Activated naive CD8-positive, alpha-beta T cell treated with anti-CD3 and anti-CD28 coated beads, Interleukin-2, amount 50 U/mL, for 24 hours (primary cell): ENCODE measurements around the gene ITPR2.
"Not testable (repeated sequence)": the region's sequence is repeated elsewhere in the genome, so short reads cannot be mapped to it uniquely, and the experiment has no call there.

ENCODE experiments used
- ATAC-seq: fragments of 150-1000 bp; cut with Tn5 transposase; one replicate; pipeline ENCODE4 v1.10.0; 2021
- DNase-seq: peaks from one replicate; pipeline ENCODE4 v3.0.0; 2021
- H3K27ac Mint-ChIP-seq: one replicate; pipeline ENCODE4 v1.8.0; 2021; ENCODE audit warnings: mild to moderate bottlenecking, mixed read lengths
- H3K27me3 Mint-ChIP-seq: one replicate; pipeline ENCODE4 v1.8.0; 2021; ENCODE audit warnings: mixed read lengths
- H3K36me3 Mint-ChIP-seq: one replicate; pipeline ENCODE4 v1.8.0; 2021; ENCODE audit warnings: low read depth, mixed read lengths
- H3K4me1 Mint-ChIP-seq: one replicate; pipeline ENCODE4 v1.8.0; 2021; ENCODE audit warnings: mixed read lengths
- H3K4me3 Mint-ChIP-seq: one replicate; pipeline ENCODE4 v1.8.0; 2021; ENCODE audit warnings: mild to moderate bottlenecking, moderate library complexity, mixed read lengths
- H3K9me3 Mint-ChIP-seq: one replicate; pipeline ENCODE4 v1.8.0; 2021; ENCODE audit warnings: mixed read lengths

Gene ITPR2

GRCh38 chr12:26460361-26460760 is 372.6 kb downstream of the ITPR2 start:
- ATAC-seq (no peak), DNase-seq (no peak)
- no peaks in the 10 kb centered on the region for H3K27me3 Mint-ChIP-seq
- H3K36me3 Mint-ChIP-seq: peaks cover 35% of the 10 kb centered on the region
- H3K4me3 Mint-ChIP-seq: no peak overlapping the region
- no peaks in the 10 kb centered on the region for H3K9me3 Mint-ChIP-seq
- no peak overlapping the region for H3K27ac Mint-ChIP-seq
- no peaks in the 10 kb centered on the region for H3K4me1 Mint-ChIP-seq

- peaks cover 37% of the 10 kb centered on the region for H3K36me3 Mint-ChIP-seq
- H3K27me3 Mint-ChIP-seq: no peaks in the 10 kb centered on the region
- no peak overlapping the region for H3K4me3 Mint-ChIP-seq
- ATAC-seq (no peak), DNase-seq (no peak)
- H3K27ac Mint-ChIP-seq: no peak overlapping the region
- H3K4me1 Mint-ChIP-seq: no peaks in the 10 kb centered on the region
- H3K9me3 Mint-ChIP-seq: no peaks in the 10 kb centered on the region
Observed at GRCh38 chr12:26455936-26456574, 376.9 kb downstream of the ITPR2 start.

DNA sequence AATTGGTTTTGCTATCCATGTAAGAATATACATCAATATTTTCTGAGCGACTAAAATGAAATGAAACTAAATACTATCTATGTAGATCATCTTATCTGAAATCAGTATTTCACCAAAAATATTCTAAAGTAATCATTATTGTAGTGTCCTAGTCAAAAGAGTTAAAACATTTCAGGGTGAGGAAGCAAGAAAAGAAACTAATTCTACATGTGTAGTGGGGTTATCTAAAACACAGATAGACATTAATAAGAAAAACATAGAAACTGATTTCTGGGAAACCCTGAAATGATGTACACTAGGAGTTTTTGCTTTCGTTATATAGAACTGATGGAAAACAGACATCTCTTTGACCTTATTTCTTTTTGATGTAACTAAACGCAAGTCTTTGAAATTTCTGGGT is 379.7 kb downstream of the ITPR2 start:
- Mint-ChIP-seq H3K27me3 (no peaks in the 10 kb centered on the region), H3K4me3 (no peak overlapping the region), H3K9me3 (no peaks in the 10 kb centered on the region), H3K36me3 (peaks cover 29% of the 10 kb centered on the region), H3K27ac (no peak overlapping the region), H3K4me1 (no peaks in the 10 kb centered on the region)
- no peak for ATAC-seq
- DNase-seq: no peak

- no peak overlapping the region for H3K4me3 Mint-ChIP-seq
- H3K36me3 Mint-ChIP-seq: peaks cover 22% of the 10 kb centered on the region
- DNase-seq: no peak
- no peak for ATAC-seq
- no peaks in the 10 kb centered on the region for H3K27me3 Mint-ChIP-seq
- no peaks in the 10 kb centered on the region for H3K4me1 Mint-ChIP-seq
- H3K27ac Mint-ChIP-seq: no peak overlapping the region
- H3K9me3 Mint-ChIP-seq: no peaks in the 10 kb centered on the region
Observed at GRCh38 chr12:26452511-26452910, 380.5 kb downstream of the ITPR2 start.

DNA sequence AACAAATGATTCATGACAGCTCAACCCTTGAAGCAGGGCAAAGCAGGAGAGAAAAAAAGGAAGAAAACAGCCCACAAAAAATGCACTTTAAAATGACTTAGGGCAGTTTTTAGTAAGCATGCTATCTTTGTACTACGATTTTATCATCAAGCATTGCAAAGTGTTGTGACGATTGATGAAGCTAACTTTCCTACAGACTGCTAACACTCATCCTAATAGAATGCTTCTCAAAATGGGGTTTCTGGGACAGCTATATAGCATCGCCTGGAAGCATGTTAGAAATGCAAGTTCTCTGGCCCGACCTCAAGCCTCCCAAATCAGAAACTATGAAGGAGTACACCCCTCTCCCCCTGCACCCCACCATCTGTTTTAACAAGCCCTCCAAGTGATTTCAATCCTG is 381.2 kb downstream of the ITPR2 start:
- H3K27ac Mint-ChIP-seq: no peak overlapping the region
- peaks cover 15% of the 10 kb centered on the region for H3K36me3 Mint-ChIP-seq
- DNase-seq (no peak), ATAC-seq (no peak)
- no peaks in the 10 kb centered on the region for H3K27me3 Mint-ChIP-seq
- no peak overlapping the region for H3K4me3 Mint-ChIP-seq
- no peaks in the 10 kb centered on the region for H3K4me1 Mint-ChIP-seq
- H3K9me3 Mint-ChIP-seq: no peaks in the 10 kb centered on the region

- H3K4me1 Mint-ChIP-seq: no peaks in the 10 kb centered on the region
- no peak overlapping the region for H3K4me3 Mint-ChIP-seq
- H3K9me3 Mint-ChIP-seq: no peaks in the 10 kb centered on the region
- no peak overlapping the region for H3K27ac Mint-ChIP-seq
- H3K36me3 Mint-ChIP-seq: peaks cover 12% of the 10 kb centered on the region
- H3K27me3 Mint-ChIP-seq: no peaks in the 10 kb centered on the region
- no peak for DNase-seq
- ATAC-seq: no peak
Observed at GRCh38 chr12:26445909-26446308, 387.1 kb downstream of the ITPR2 start.

GRCh38 chr12:26443309-26443708 is 389.7 kb downstream of the ITPR2 start:
- H3K9me3 Mint-ChIP-seq: no peaks in the 10 kb centered on the region
- no peak for ATAC-seq
- H3K4me1 Mint-ChIP-seq: no peaks in the 10 kb centered on the region
- no peak for DNase-seq
- peaks cover 18% of the 10 kb centered on the region for H3K36me3 Mint-ChIP-seq
- no peak overlapping the region for H3K4me3 Mint-ChIP-seq
- H3K27me3 Mint-ChIP-seq: no peaks in the 10 kb centered on the region
- no peak overlapping the region for H3K27ac Mint-ChIP-seq

GRCh38 chr12:26441434-26441833 is 391.6 kb downstream of the ITPR2 start:
- Mint-ChIP-seq H3K4me1 (no peaks in the 10 kb centered on the region), H3K9me3 (no peaks in the 10 kb centered on the region), H3K36me3 (peaks cover 18% of the 10 kb centered on the region), H3K4me3 (no peak overlapping the region), H3K27ac (no peak overlapping the region), H3K27me3 (no peaks in the 10 kb centered on the region)
- ATAC-seq (no peak), DNase-seq (no peak)

GRCh38 chr12:26435069-26435404 is 398.0 kb downstream of the ITPR2 start:
- ATAC-seq (no peak), DNase-seq (no peak)
- no peak overlapping the region for H3K27ac Mint-ChIP-seq
- H3K36me3 Mint-ChIP-seq: peaks cover 6% of the 10 kb centered on the region
- no peak overlapping the region for H3K4me3 Mint-ChIP-seq
- H3K9me3 Mint-ChIP-seq: no peaks in the 10 kb centered on the region
- H3K27me3 Mint-ChIP-seq: no peaks in the 10 kb centered on the region
- H3K4me1 Mint-ChIP-seq: no peaks in the 10 kb centered on the region

- H3K27me3 Mint-ChIP-seq: no peaks in the 10 kb centered on the region
- no peaks in the 10 kb centered on the region for H3K9me3 Mint-ChIP-seq
- ATAC-seq (peak; percentile 59), DNase-seq (no peak)
- peaks cover 5% of the 10 kb centered on the region for H3K36me3 Mint-ChIP-seq
- H3K4me1 Mint-ChIP-seq: no peaks in the 10 kb centered on the region
- H3K27ac Mint-ChIP-seq: no peak overlapping the region
- H3K4me3 Mint-ChIP-seq: no peak overlapping the region
Observed at GRCh38 chr12:26434299-26435068, 398.5 kb downstream of the ITPR2 start.

- not testable (repeated sequence) for H3K4me3 Mint-ChIP-seq, ATAC-seq, H3K27me3 Mint-ChIP-seq, H3K4me1 Mint-ChIP-seq, H3K9me3 Mint-ChIP-seq, H3K27ac Mint-ChIP-seq, H3K36me3 Mint-ChIP-seq, DNase-seq
Observed at GRCh38 chr12:26433701-26434100, 399.3 kb downstream of the ITPR2 start.

GRCh38 chr12:26431211-26431610 is 401.8 kb downstream of the ITPR2 start:
- no peak overlapping the region for H3K4me3 Mint-ChIP-seq
- peaks cover 5% of the 10 kb centered on the region for H3K36me3 Mint-ChIP-seq
- no peaks in the 10 kb centered on the region for H3K4me1 Mint-ChIP-seq
- DNase-seq (no peak), ATAC-seq (no peak)
- H3K9me3 Mint-ChIP-seq: no peaks in the 10 kb centered on the region
- no peak overlapping the region for H3K27ac Mint-ChIP-seq
- no peaks in the 10 kb centered on the region for H3K27me3 Mint-ChIP-seq

DNA sequence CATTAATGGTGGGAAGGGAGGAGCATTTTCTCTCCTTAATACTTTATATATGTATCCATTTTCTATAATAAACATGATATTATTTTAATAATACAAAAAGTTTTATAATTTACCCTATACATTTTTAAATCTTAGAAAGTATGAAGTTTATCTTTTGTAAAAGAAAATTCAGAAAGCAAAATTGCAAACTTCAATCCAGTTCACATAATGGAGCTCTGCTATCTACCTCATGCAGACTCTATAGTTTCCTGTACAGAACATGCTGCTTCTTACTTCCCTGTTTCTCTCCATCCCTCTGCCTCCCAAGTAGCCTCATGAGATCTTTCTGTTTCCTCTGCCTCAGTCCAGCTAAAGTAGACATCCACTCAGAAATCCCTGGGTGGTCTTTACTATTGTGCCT is 402.4 kb downstream of the ITPR2 start:
- DNase-seq, ATAC-seq, H3K4me1 Mint-ChIP-seq, H3K9me3 Mint-ChIP-seq, H3K27ac Mint-ChIP-seq, H3K36me3 Mint-ChIP-seq, H3K27me3 Mint-ChIP-seq, H3K4me3 Mint-ChIP-seq: not testable (repeated sequence)

DNA sequence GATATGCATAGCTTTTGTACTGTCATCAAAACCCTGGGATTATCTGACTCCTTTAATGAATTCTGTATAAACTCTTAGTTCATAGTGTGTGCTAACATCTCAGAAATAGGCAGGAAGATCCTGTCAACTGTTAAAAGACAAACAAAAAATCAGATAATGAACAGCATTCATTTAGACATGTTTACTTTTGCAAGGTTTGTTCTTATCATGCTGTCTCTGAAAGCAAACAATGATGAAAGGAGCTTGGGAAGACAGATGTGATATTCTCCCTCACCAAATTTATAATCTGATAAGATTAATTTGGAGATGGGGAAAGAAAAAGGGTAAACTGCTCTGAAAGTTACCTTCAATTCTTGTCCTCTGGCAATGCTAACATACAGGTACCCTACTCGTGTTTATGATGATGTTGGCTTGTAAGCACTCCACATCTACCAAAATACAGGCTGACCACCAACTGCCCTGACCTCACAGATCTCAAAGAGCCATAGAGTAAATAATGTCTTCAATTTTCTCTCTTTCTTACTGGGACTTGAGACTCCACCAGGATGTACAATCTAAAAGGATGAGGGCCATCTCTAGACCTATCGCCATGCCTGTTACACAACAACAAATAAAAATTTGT is 403.8 kb downstream of the ITPR2 start:
- no peak overlapping the region for H3K27ac Mint-ChIP-seq
- H3K36me3 Mint-ChIP-seq: peaks cover 9% of the 10 kb centered on the region
- H3K4me3 Mint-ChIP-seq: no peak overlapping the region
- H3K4me1 Mint-ChIP-seq: no peaks in the 10 kb centered on the region
- H3K27me3 Mint-ChIP-seq: no peaks in the 10 kb centered on the region
- H3K9me3 Mint-ChIP-seq: no peaks in the 10 kb centered on the region
- ATAC-seq (no peak), DNase-seq (no peak)

DNA sequence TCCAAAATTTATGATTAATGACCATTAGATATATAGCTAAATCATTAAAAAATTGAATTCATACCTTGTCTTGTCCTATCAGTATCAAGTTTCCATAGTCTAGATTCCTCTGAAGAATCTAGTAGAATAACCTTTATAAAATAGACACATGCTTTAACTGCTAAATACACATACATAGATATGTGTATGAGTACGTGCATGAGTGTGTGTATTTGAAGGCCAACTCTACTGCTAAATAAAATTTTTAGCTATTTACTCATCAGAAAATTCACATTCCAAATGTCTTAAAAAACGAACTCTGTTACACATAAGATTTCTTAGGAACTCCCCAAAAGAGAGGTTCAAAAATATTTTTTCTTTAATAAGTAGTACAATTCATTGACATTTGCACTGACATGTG is 404.6 kb downstream of the ITPR2 start:
- Mint-ChIP-seq H3K36me3 (peaks cover 9% of the 10 kb centered on the region), H3K27me3 (no peaks in the 10 kb centered on the region), H3K9me3 (no peaks in the 10 kb centered on the region), H3K27ac (no peak overlapping the region), H3K4me3 (no peak overlapping the region), H3K4me1 (no peaks in the 10 kb centered on the region)
- DNase-seq: no peak
- no peak for ATAC-seq
